ENCODE results near the gene ALG9.
A peak's percentile ranks its signal among the peaks of the same experiment; 100 is the strongest.

Gene ALG9

GRCh38 chr11:111878849-111879636 is 7.7 kb upstream of the ALG9 start, which contains the start of the genes CFAP68 and FDXACB1:
Gene CFAP68 (plus strand): TSS chr11:111879541. CDS start chr11:111879561, 20 bp downstream.
Gene FDXACB1 (minus strand): TSS chr11:111879165. CDS start chr11:111879132, 33 bp downstream.
- peak; percentile 96 for DNase-seq

- peak; percentile 36 for DNase-seq
These were observed 7.0 kb upstream of the ALG9 start for GRCh38 chr11:111878385-111878848.

- DNase-seq, result no peak
These were observed 346 bp upstream of the ALG9 start for GRCh38 chr11:111871693-111872161.

- DNase-seq, result no peak
These were observed 877 bp downstream of the ALG9 start for GRCh38 chr11:111870522-111870885.

GRCh38 chr11:111870113-111870512 is 1.3 kb downstream of the ALG9 start:
- DNase-seq, result no peak

GRCh38 chr11:111860257-111860656 is 11.1 kb downstream of the ALG9 start:
- DNase-seq, result no peak

- DNase-seq, result no peak
These were observed 15.9 kb downstream of the ALG9 start for GRCh38 chr11:111855506-111855905.

GRCh38 chr11:111852103-111852502 is 19.3 kb downstream of the ALG9 start:
- no peak for DNase-seq

- DNase-seq, result peak; percentile 39
These were observed 19.7 kb downstream of the ALG9 start for GRCh38 chr11:111851636-111852035.

GRCh38 chr11:111851067-111851466 is 20.3 kb downstream of the ALG9 start:
- no peak for DNase-seq

- no peak for DNase-seq
These were observed 21.8 kb downstream of the ALG9 start for GRCh38 chr11:111849631-111850030.

GRCh38 chr11:111846636-111847035 is 24.7 kb downstream of the ALG9 start:
- DNase-seq, result peak; percentile 49

GRCh38 chr11:111846063-111846462 is 25.3 kb downstream of the ALG9 start:
- peak; percentile 51 for DNase-seq

GRCh38 chr11:111845276-111846028 is 25.9 kb downstream of the ALG9 start:
- no peak for DNase-seq

GRCh38 chr11:111843661-111844060 is 27.7 kb downstream of the ALG9 start:
- DNase-seq, result no peak

GRCh38 chr11:111841370-111842053 is 29.9 kb downstream of the ALG9 start:
- DNase-seq, result peak; percentile 77

GRCh38 chr11:111840143-111840542 is 31.2 kb downstream of the ALG9 start:
- no peak for DNase-seq

GRCh38 chr11:111838054-111838453 is 33.3 kb downstream of the ALG9 start:
- no peak for DNase-seq

- no peak for DNase-seq
These were observed 34.0 kb downstream of the ALG9 start for GRCh38 chr11:111837366-111837891.

- DNase-seq, result peak; percentile 26
These were observed 34.7 kb downstream of the ALG9 start for GRCh38 chr11:111836721-111837120.

- DNase-seq, result no peak
These were observed 35.2 kb downstream of the ALG9 start for GRCh38 chr11:111836162-111836561.

GRCh38 chr11:111835665-111836064 is 35.7 kb downstream of the ALG9 start:
- no peak for DNase-seq
